ENCODE measurements around the gene ZNF593.

The ZNF593 gene

GRCh38 chr1:26148887-26149286 lies 20.8 kb upstream of the ZNF593 start:
- no peak for DNase-seq (ENCODE audit: low read depth in 3 of 3)

- no peak for DNase-seq (ENCODE audit: low read depth in 3 of 3)
Measured at GRCh38 chr1:26153966-26154532, 15.7 kb upstream of the ZNF593 start.

GRCh38 chr1:26154750-26155149 lies 15.0 kb upstream of the ZNF593 start:
- DNase-seq (ENCODE audit: low read depth in 3 of 3), result no peak

- no peak for DNase-seq (ENCODE audit: low read depth in 3 of 3)
Measured at GRCh38 chr1:26155370-26156284, 14.1 kb upstream of the ZNF593 start.

- DNase-seq (ENCODE audit: low read depth in 3 of 3), result no peak
Measured at GRCh38 chr1:26156285-26157038, 13.2 kb upstream of the ZNF593 start.

- no peak for DNase-seq (ENCODE audit: low read depth in 3 of 3)
Measured at GRCh38 chr1:26158271-26158907, 11.3 kb upstream of the ZNF593 start.

- no peak for DNase-seq (ENCODE audit: low read depth in 3 of 3)
Measured at GRCh38 chr1:26158908-26159742, 10.6 kb upstream of the ZNF593 start, which contains the start of gene FAM110D. Gene FAM110D, plus strand, starts transcription at chr1:26159079. Its CDS starts 2,213 bp downstream, at chr1:26161292.

GRCh38 chr1:26159743-26160039 lies 10.0 kb upstream of the ZNF593 start:
- DNase-seq (ENCODE audit: low read depth in 3 of 3), result no peak

GRCh38 chr1:26160527-26161414 lies 8.9 kb upstream of the ZNF593 start:
- DNase-seq (ENCODE audit: low read depth in 3 of 3), result no peak

- peak in 1 of 3 experiments; percentile 51 for DNase-seq (ENCODE audit: low read depth in 3 of 3)
Measured at GRCh38 chr1:26161415-26162219, 8.1 kb upstream of the ZNF593 start.

- no peak for DNase-seq (ENCODE audit: low read depth in 3 of 3)
Measured at GRCh38 chr1:26162220-26162709, 7.4 kb upstream of the ZNF593 start.

- DNase-seq (ENCODE audit: low read depth in 3 of 3), result no peak
Measured at GRCh38 chr1:26163684-26164035, 6.0 kb upstream of the ZNF593 start.

GRCh38 chr1:26164036-26164860 lies 5.5 kb upstream of the ZNF593 start:
- peak in 2 of 3 experiments; percentile 19 to 42 for DNase-seq (ENCODE audit: low read depth in 3 of 3)

- DNase-seq (ENCODE audit: low read depth in 3 of 3), result no peak
Measured at GRCh38 chr1:26164861-26165842, 4.6 kb upstream of the ZNF593 start.

- DNase-seq (ENCODE audit: low read depth in 3 of 3), result no peak
Measured at GRCh38 chr1:26166719-26167281, 2.9 kb upstream of the ZNF593 start.

GRCh38 chr1:26168410-26169197 lies 1.1 kb upstream of the ZNF593 start, which contains the start of gene C1orf232:
Gene C1orf232, minus strand, starts transcription at chr1:26168963. Its CDS starts 464 bp downstream, at chr1:26168499.
- no peak for DNase-seq (ENCODE audit: low read depth in 3 of 3)

Measured in stimulated activated CD4-positive, alpha-beta T cell treated with anti-CD3 and anti-CD28 coated beads, TNF-alpha, amount 100 ng/mL, for 24 hours (primary cell).